Middle frontal gyrus (tissue), 1 donor: ENCODE data around the gene ZKSCAN3.
"Not testable (repeated sequence)": the region's sequence is repeated elsewhere in the genome, so short reads cannot be mapped to it uniquely, and the experiment has no call there.

ENCODE experiments used
- DNase-seq: peaks from one replicate; pipeline ENCODE4 v3.0.0-alpha.2; 2015; ENCODE audit warnings: low spot score; ENCODE audit errors: extremely low spot score

The ZKSCAN3 gene

DNA sequence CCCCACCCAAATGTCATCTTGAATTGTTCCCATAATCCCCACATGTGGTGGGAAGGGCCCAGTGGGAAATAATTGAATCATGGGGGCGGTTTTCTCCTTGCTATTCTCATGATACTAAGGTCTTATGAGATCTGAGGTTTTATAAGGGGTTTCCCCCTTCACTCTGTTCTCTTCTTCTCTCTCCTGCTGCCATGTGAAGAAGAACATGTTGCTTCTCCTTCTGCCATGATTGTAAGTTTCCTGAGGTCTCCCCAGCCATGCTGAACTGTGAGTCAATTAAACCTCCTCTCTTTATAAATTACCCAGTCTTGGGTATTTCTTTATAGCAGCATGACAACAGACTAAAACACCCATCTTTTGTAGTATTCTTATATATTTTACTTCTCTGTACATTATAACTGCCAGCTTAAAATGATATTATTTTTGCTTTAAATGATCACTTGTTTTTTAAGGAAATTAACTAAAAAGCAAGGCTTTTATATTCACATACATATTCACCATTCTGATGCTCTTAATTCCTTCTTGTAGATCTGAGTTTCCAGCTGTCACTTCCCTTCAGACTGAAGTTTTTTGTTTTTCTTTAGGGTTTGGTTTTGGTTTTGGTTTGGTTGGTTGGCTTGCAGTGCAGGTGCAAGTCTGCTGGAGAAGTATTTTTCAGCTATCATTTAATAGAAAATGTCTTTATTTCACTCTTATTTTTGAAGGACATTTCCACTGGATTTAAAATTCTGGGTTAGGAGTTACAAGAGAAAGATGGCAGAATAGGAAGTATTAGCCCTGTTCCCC lies 9.2 kb upstream of the ZKSCAN3 start:
- DNase-seq = no peak

DNA sequence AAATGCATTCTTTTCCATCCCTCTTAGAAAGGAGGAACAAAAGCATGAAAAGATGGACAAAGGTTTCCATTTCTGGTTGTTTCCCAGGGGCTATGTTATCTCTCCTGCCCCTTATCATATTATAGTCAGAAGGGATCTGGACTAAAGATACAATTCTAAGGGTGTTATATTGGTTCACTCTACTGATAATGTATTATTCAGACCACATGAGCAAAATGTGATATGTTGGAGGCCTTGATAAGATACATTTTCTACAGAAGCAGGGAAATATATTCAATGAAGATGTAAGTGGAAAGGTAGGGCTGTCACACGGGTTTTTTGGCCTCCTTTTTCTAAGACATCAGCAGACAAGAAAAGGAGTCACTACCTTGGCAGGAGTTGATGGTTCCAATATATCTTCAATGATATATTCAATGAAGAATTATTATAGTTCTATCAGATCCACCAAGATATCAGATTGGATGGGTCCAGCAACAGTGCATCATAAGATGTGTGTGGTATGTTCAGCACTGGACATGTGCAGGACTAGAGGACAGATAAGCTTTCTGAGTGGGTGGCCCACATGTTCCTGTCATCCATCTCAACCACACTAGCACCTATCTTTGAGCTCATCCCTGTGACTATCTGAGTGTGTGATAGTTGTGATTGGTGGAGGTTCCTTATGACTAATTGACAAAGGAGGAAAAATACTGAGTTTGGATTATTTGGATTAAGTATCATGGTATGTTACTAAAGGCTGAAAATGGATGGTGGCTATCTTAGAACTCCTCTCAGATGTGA lies 5.7 kb upstream of the ZKSCAN3 start:
- no peak for DNase-seq

DNA sequence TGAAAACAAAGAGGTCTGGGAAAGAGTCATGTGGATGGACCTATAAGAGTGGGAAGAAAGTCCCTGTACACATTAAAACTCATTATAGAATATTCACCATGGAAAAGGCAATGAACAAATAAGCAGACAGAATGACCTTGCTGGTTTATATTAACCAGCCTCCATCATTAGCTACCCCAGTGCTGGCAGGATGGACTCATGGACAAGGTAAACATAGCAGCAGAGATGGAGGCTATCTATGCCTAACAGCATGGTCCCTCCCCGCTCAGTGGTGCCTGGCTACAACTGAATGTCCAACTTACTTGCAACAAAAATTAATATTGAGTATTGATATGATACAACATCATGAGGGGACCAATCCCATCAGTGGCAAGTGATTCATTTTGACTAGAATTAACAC lies 4.5 kb upstream of the ZKSCAN3 start:
- no peak for DNase-seq

DNA sequence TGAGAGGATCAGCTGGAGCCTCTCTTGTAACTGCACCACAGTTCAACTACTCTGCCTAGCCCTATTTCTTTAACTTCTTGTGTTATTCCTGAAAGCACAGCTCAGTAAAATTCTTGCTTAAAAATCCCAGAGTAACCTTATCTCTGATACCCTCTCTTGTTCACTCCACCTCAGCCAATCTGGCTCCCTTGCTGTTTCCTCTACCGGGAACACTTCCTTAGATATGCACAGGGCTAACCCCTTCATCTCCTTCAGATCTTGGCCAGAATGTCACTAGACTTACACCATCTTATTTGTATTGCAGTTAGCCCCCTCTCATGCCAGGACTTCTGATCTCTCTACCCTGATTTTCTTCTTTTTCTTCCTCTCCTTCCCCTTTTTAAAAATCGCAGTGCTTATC lies 2.6 kb upstream of the ZKSCAN3 start:
- DNase-seq = no peak

DNA sequence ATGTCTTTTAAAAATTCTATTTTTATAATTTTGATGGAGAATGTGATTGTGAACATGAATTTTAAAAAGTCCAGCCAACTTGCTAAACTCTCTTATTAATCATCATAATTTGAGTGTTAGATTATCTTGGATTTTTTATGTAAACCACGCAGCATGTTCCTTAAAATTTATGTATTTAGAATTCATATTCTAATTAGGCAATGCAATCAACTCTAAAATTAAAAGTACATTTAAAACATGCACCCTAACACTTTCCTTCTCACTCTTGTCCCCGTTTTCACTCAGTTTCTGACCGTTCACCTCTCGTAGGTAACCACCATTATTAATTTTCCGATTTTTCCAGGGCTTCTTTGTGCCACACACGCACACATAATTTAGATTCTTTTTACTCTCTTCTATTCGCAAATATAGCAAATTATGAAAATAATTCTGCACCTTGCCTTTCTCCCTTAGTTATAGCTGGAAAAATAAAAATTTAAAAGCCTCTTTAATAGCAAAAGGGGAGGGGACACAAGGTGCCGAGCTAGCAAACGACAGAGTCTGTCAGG lies 329 bp upstream of the ZKSCAN3 start:
- DNase-seq = no peak

DNA sequence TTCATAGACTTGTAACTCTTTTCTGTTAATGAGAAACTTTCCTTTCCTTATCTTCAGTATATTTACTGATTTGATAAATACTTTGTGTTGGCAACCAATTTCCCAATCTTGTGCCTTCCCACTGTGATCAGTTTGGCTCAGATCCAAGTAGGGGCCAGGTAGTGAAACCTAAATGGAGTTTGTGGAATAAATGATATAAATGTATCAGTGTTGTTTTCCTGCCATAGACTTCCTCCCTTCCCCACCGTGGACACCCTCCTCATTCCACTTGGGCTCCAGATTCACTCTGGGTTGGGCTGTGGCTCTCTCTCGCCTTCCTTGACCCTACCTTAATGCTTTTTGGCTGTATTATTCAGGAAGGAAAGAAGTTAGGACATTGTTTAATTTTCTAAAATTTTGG lies 1.3 kb downstream of the ZKSCAN3 start:
- DNase-seq = no peak

DNA sequence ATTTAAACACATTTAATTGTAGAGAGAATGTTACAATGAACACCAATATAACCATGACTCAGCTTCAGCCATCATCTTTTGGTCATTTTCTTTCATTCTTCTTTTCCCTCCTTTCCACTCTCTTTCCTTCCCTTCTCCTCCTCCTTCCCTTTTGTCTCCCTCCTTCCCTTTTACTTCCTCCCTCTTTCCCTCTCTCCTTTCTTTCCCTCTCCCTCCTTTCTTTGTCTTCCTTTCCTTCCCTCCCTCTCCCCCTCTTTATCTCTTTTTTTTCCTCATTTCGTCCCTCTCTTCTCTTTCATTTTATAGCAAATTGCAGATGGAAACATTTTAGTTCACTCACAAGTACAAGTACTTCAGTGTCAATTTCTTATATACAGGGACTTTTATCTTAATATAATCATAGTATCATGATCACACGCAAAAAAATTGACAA lies 1.8 kb downstream of the ZKSCAN3 start:
- DNase-seq = no peak

DNA sequence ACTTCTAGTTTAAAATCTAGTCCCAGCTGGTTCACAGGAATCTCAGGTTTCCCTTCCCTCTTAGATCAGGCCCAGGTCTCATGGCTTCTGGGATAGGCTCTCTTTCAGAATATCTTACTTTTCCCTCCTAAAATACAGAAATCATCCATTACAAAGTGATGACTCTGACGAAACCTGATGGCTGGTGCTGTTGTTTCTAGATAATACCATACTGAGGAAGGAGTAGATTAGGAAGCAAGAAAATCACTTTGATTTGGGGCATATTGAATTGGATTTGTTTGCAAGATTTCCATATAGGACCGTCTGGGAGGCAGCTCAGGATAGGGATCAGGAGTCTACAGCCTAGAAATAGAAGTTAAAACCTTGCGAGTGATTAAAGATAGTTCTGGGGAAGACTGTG lies 3.6 kb downstream of the ZKSCAN3 start:
- DNase-seq = no peak

DNA sequence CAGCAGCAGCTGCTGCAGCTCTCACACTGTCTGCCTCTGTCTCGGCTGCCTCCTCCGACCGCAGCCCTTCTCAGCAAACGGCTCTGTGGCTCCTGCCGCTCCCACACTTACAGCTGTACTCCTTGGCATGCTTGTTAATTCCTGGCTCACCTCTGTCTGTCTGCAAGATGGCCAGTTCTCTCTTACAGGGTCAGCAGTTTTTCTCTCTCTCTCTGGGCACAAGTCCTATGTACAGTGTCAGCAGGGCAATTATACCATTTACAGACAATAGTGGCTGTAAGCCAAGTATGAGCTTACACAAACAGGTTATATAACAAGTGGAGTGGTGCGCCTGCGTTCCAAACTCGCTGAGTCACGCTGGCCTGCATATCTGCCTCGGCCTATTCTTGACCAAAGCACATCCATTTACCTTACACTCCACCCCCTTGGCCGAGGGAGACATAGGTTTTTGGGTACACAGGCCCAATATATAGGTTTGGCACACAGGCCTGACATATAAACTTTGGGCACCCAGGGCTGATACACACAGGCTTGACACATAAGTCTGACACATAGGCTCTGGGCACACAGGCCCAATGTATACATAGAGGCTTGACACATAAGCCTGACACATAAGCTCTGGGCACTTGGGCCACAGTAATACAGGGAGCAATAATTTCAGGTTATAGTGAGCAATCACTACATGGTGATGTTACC lies 4.4 kb downstream of the ZKSCAN3 start:
- no peak for DNase-seq

DNA sequence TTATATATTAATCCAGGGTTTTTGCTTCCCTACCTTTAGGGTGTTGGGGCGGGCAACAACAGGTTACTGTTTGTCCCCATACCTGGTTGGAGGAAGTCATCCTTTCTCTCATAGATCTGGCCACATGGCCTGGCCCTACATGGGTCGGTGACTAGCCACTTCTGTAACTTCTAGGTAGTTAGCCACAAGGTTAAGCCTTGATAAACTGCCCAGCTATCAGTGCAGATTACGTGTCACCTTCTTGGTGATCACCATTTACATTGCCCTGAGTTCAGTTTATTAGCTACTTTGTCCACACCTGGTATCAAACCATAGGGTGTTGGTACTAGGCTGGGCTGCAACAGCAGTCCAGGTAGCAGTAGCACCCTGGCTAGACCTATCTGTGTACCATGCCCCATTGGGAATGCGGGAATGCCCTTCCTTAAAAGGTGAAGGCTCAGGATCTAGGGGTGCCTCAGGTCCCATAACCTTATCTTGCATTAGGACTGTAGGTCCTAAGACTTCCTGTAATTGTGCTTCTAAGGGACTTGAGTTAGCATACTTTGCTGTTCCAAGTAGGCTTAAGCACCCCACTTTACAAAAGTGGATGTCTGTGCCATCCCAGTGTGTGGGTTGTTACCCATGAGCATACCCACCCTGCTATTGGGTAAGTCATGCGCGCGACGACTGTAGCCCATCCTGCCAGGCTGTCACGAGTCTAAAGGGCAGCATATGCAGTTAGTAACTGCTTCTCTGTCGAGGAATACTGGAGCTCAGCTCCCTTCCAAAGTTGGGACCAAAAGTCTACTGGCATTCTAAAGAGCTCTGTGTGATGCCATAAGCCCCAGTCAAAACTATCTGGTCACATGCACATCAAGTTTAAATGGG lies 5.2 kb downstream of the ZKSCAN3 start:
- no peak for DNase-seq

DNA sequence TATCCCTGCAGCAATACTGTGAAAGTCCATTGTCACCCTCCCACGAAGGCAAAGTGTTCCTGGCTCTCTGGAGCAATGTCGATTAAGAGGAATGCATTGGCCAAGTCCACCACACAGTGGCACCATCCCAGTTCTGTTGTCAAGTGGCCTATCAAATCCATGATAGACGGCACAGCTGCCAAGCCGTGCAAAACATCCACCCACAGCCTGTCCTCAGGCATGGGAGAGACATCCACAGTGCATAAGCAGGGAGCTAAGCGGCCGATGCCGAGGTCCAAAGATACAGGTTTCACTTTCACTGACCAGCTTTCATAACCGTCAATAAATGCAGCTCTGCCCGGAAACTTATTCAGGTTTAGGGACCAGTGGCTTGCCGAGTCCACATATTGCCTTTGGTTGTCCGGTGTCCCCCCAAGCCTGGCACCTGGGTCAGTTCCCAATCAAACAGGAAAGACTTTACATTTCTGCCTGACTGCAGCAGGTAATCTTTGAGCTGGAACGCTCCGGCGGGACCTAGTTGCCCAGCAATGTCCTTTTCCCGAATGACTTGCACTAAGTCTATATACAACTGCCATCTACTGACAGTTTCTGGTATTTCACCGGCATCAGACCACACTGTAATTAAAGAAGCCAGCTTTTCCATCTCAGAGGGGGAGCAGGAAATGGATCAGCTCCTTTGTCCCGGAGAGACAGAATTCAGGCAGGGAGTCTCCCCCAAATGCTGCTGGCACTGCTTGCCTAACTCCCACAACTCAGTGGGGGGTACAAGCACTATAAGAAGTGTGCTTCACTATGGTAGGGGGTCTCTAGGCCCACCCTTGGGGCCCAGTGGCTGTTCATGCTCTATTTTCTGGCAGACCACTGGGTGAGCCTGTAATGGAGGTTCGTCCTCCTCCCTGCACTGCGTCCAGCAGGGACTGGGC lies 6.3 kb downstream of the ZKSCAN3 start:
- peak; percentile 60 for DNase-seq

DNA sequence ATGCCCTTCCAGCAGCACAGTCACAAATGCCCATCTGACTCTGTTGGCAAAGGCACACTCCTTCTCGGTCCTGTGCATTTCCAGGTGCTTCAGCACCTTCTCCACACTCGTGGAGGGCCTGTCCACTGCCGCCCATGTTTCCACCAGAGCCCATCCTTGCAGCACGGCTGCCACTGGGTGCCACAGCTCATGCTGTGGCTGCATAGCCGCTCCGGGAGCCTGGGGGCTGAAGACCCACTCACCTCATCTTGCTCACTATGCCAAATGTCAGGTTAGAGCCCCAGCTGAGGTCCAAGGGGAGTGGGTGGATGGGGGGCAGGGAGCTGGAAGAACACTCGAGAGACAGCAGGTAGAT lies 6.9 kb downstream of the ZKSCAN3 start:
- no peak for DNase-seq

DNA sequence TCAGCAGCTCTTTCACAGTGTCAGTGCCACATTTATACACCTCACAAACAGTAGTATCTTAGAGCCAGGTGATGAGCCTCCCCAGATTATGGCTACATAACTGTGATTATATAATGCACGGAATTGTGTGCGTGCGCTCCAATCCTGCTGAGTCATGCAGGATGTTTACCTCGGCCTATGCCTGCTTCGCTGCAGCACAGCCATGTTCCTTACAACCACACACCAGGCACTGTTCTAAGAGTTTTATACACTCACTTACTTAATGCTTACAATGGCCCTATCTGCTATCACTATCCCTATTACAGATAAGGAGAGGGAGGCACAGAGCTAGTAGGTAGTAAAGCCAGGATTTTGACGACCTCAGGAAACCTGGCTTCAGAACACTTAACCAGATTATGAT lies 7.3 kb downstream of the ZKSCAN3 start:
- DNase-seq = no peak

DNA sequence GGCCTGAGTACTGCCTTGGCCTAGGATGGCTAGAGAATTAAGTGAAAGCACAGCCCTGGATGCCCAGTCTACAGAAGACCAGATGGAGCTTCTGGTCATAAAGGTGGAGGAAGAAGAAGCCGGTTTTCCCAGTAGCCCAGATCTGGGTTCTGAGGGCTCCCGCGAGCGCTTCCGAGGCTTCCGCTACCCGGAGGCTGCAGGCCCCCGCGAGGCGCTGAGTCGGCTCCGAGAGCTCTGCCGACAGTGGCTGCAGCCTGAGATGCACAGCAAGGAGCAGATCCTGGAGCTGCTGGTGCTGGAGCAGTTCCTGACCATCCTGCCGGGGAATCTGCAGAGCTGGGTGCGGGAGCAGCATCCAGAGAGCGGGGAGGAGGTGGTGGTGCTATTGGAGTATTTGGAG lies 9.8 kb downstream of the ZKSCAN3 start:
- DNase-seq = not testable (repeated sequence)

DNA sequence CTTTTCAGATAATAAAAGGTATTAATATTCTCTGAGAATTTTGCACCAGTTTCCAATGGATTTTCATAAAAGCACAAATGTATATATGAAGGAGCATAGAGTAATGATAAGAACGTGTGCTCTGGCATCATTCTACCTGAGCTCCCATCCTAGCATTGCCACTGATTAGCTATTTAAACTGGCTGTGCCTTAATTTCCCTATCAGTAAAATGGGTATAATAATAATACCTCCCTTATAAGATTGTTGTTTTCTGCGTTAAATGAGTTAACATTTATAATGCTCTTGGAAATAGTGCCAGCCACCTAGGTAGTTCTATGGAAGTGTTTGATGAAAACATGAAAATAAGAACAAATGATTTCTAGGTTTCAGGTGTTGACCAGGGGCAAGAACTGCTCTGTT lies 11.2 kb downstream of the ZKSCAN3 start:
- DNase-seq = no peak

DNA sequence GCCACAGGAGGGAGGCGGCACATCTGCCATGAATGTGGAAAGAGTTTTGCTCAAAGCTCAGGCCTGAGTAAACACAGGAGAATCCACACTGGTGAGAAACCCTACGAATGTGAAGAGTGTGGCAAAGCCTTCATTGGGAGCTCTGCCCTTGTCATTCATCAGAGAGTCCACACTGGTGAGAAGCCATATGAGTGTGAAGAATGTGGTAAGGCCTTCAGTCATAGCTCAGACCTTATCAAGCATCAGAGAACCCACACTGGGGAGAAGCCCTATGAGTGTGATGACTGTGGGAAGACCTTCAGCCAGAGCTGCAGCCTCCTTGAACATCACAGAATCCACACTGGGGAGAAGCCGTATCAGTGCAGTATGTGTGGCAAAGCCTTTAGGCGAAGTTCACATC lies 15.8 kb downstream of the ZKSCAN3 start:
- not testable (repeated sequence) for DNase-seq

DNA sequence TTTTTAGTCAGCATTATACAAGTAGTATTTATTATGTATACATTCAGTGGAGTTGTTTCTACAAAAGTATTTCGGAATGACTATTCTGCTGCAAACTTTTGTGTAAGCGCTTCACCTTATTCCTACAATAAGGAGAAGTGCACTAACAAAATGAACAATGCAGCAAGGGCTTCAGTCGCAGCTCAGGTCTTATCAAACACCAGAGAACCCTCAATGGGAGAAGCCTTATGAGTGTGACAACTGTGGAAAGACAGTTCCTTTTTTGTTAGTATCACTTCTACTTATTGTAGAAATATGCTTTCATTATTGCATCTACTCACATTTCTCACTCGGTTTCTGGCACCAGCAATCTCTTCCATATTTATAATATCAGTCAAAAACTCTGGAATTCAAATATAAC lies 18.8 kb downstream of the ZKSCAN3 start:
- DNase-seq = no peak

DNA sequence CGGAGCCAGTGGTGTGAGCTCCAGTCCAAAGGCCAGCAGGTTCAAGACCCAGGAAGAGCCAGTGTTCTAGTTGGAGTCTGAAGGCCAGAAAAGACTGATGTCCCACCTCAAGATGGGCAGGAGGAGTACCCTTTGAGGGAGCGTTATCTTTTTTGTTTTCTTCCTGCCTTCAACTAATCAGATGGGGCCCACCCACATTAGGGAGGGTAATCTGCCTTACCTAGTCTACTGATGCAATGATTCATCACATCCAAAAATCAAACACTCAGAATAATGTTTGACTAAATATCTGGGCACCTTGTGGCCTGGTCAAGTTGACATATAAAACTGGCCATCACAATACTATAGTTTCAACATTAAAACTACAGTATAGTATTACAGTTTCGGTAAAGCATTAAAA lies 19.7 kb downstream of the ZKSCAN3 start:
- no peak for DNase-seq

DNA sequence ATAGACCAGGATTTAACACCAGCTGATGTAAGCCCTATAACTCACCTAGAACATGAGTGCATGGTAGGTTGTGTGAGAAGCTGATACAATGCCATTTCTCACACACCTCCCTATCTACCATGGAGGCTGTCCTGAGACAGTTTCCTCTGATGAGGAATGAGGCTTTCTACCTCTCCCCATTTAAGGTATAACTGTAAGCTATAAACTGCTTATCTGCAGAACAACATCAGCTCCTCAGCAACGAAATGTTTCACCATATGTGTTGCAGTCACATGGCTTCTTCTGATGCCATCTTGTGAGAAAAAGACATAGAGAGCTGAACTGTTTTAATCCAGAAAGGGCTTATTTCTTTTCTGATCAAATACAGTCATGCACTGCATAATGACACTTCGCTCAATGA lies 20.7 kb downstream of the ZKSCAN3 start:
- no peak for DNase-seq

DNA sequence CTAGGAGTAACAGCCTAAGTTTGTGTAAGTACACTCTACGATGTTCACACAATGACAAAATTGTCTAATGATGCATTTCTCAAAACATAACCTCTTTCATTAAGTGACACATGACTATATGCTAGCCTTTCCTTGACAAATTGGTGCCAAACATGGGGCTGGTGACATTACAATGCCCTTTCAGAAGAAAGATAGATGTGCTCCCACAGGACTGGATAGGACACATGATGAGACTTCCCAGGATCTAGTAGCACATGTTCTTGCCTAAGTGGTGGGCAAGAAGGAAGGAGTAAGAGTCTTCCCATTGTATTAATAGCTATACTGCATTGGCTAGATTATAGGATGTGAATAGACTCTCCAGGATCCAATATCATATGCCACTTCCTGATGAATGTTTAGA lies 21.5 kb downstream of the ZKSCAN3 start:
- DNase-seq = no peak
